ENCODE measurements around the gene ADGRA1. TPM values are rescaled to one million over a fixed set of nuclear protein-coding genes. Genes with fewer than 3 reads are reported as not detected.
A peak's percentile ranks its signal among the peaks of the same experiment; 100 is the strongest.

ADGRA1 gene
- total and polyA plus RNA-seq, 4 donors = 3.4 to 31.1 (median 16.1) TPM

- Histone ChIP-seq H3K36me3 (ENCODE audit: control insufficient read depth, insufficient read depth, low read length) (peaks cover 55% of the 10 kb centered on the region), H3K4me3 (ENCODE audit: low read depth, low read length) (no peak overlapping the region), H3K27ac (ENCODE audit: low read depth, low read length) (no peak overlapping the region), H3K27me3 (ENCODE audit: control insufficient read depth, insufficient read depth, low read length) (no peaks in the 10 kb centered on the region), H3K4me1 (ENCODE audit: control insufficient read depth, insufficient read depth, low read length) (peaks cover 8% of the 10 kb centered on the region), H3K9me3 (ENCODE audit: control insufficient read depth, insufficient read depth, low read length) (no peaks in the 10 kb centered on the region)
- DNase-seq (ENCODE audit: low read depth in 4 of 6, low spot score in 6 of 6) = no peak
- WGBS (ENCODE audit: insufficient coverage) = 96% methylated on average over 26 of the region's 29 CpGs
Measured at GRCh38 chr10:133178357-133179127, 90.8 kb downstream of the ADGRA1 start.

DNA sequence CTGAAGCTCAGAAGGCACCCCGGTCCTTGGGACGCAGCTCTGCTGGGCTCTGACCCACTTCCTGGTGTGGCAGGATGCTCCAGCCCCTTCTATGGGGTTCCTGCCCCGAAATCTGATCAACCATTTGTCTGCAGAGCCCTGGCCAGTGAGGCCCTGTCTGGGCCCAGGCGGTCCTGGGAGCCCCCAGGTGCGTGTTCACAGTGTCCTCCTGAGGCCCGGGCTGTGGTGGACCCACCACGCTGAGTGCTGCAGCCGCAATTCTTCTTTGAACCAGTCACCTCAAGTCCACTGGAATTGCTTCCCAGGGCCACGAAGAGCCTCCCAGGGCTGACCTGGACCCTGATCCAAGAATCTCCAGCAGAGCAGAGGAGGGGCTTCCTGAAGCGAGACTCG, 91.4 kb downstream of the ADGRA1 start:
- peaks cover 8% of the 10 kb centered on the region for H3K4me1 ChIP-seq (ENCODE audit: control insufficient read depth, insufficient read depth, low read length)
- no peak overlapping the region for H3K27ac ChIP-seq (ENCODE audit: low read depth, low read length)
- no peak for DNase-seq (ENCODE audit: low read depth in 4 of 6, low spot score in 6 of 6)
- H3K9me3 ChIP-seq (ENCODE audit: control insufficient read depth, insufficient read depth, low read length) = no peaks in the 10 kb centered on the region
- WGBS (ENCODE audit: insufficient coverage) = 85% methylated on average over 11 of the region's 11 CpGs
- peaks cover 55% of the 10 kb centered on the region for H3K36me3 ChIP-seq (ENCODE audit: control insufficient read depth, insufficient read depth, low read length)
- no peak overlapping the region for H3K4me3 ChIP-seq (ENCODE audit: low read depth, low read length)
- no peaks in the 10 kb centered on the region for H3K27me3 ChIP-seq (ENCODE audit: control insufficient read depth, insufficient read depth, low read length)

DNA sequence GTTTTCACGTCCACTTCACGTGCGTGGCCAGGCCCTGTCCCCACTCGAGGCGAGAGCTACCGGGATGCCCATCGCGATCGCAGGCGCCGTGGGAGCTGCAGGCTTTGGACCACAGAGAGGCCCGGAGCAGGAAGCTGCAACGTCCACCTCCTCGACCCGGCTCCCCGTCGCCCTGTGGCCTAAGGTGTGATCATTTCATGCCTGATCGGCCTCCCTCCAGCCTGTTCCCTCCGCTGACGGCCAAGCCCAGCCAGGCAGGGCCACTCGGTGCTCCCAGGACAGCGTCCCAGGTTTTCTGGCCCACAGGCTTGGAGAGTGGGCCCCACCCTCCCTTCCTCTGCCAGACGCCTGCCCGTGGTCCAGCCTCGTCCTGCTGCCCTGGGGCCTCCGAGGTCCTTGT, 91.9 kb downstream of the ADGRA1 start:
- H3K4me3 ChIP-seq (ENCODE audit: low read depth, low read length) = no peak overlapping the region
- H3K27me3 ChIP-seq (ENCODE audit: control insufficient read depth, insufficient read depth, low read length) = no peaks in the 10 kb centered on the region
- H3K9me3 ChIP-seq (ENCODE audit: control insufficient read depth, insufficient read depth, low read length) = no peaks in the 10 kb centered on the region
- 81% methylated on average over 26 of the region's 26 CpGs for WGBS (ENCODE audit: insufficient coverage)
- H3K4me1 ChIP-seq (ENCODE audit: control insufficient read depth, insufficient read depth, low read length) = peaks cover 8% of the 10 kb centered on the region
- no peak overlapping the region for H3K27ac ChIP-seq (ENCODE audit: low read depth, low read length)
- peaks cover 58% of the 10 kb centered on the region for H3K36me3 ChIP-seq (ENCODE audit: control insufficient read depth, insufficient read depth, low read length)
- no peak for DNase-seq (ENCODE audit: low read depth in 4 of 6, low spot score in 6 of 6)

DNA sequence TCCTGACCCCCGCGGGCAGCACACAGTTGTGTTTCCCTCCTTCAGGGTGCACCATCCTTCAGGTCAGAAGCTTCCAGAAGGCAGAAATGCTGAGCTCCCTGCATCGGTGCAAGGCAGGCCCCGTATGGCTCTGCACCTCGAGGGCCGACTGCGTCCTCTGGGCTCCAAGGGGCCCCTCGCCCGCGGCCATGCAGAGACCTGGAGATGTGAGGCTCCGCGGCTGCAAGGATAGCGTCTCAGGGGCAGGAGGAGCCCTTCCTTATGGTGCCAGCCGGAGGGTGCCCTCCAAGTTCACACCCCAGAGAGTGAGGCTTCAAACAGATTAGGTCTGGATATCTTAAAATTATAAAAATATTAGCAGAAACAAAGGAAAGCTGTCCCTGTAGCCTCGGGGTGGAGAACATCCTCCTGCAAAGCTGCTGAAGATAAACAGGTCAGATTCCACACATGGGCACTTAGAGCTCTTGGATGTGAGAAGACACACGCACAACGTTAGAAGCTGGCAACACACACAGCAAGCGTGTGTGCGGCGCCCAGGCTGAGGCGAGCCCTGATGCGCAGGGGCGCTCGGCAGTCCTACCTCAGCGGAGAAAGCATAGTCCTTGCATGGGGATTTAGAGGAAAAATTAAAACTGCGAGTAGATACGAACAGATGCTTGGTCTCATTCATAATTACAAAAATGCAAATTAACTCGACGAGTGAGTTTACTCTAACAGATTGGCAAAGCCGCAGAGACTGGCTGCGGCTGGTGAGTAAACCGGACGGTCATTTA, 92.7 kb downstream of the ADGRA1 start:
- Histone ChIP-seq H3K36me3 (ENCODE audit: control insufficient read depth, insufficient read depth, low read length) (peaks cover 60% of the 10 kb centered on the region), H3K4me3 (ENCODE audit: low read depth, low read length) (no peak overlapping the region), H3K27me3 (ENCODE audit: control insufficient read depth, insufficient read depth, low read length) (no peaks in the 10 kb centered on the region), H3K9me3 (ENCODE audit: control insufficient read depth, insufficient read depth, low read length) (no peaks in the 10 kb centered on the region), H3K27ac (ENCODE audit: low read depth, low read length) (no peak overlapping the region), H3K4me1 (ENCODE audit: control insufficient read depth, insufficient read depth, low read length) (peaks cover 8% of the 10 kb centered on the region)
- WGBS (ENCODE audit: insufficient coverage) = 85% methylated on average over 27 of the region's 33 CpGs
- DNase-seq (ENCODE audit: low read depth in 4 of 6, low spot score in 6 of 6) = peak in 2 of 6 donors; percentile 64 to 71

DNA sequence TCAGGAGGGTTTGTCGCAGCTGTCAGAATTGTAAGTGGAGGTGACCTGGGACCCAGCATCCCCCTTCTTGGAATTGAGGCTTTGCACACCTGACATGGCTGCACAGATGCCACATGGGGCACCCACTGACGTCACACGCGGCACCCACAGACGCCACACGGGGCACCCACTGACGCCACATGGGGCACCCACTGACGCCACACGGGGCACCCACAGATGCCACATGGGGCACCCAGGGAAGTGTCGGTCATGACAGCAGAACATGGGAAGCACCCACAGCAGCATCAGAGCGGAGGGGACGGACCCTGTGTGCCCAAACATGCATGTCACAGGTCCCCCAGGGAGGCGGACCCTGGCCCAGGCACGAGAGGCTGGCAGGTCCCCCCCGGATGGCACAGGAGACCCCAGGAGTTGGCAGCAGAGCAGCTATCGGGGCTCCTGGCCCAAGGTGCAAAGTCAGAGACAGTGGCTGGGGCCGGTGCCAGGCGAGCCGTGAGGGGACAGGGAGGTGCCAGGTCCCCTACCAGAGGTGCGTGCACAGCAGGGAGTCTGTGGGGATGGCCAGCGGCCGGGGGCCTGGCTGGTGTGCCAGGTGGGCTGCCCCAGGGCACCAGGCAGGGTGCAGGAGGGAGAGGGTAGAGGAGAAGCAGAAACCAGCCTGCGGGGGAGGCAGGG, 93.4 kb downstream of the ADGRA1 start:
- H3K4me3 ChIP-seq (ENCODE audit: low read depth, low read length) = no peak overlapping the region
- no peaks in the 10 kb centered on the region for H3K27me3 ChIP-seq (ENCODE audit: control insufficient read depth, insufficient read depth, low read length)
- WGBS (ENCODE audit: insufficient coverage) = 90% methylated on average over 23 of the region's 23 CpGs

More for the DNA sequence above, 93.4 kb downstream of the ADGRA1 start:
- H3K27ac ChIP-seq (ENCODE audit: low read depth, low read length) = no peak overlapping the region
- peaks cover 66% of the 10 kb centered on the region for H3K36me3 ChIP-seq (ENCODE audit: control insufficient read depth, insufficient read depth, low read length)
- no peaks in the 10 kb centered on the region for H3K9me3 ChIP-seq (ENCODE audit: control insufficient read depth, insufficient read depth, low read length)
- DNase-seq (ENCODE audit: low read depth in 4 of 6, low spot score in 6 of 6) = no peak
- peaks cover 8% of the 10 kb centered on the region for H3K4me1 ChIP-seq (ENCODE audit: control insufficient read depth, insufficient read depth, low read length)

Other genes starting within 250 kb of the ADGRA1 start
- 10 to 100 TPM in 1 of 2 donors, 1 to 10 TPM in 1; 5.3 to 14.3 TPM for gene CFAP46, start 145.4 kb upstream of the ADGRA1 start, total RNA-seq
- gene CFAP46, start 145.4 kb upstream of the ADGRA1 start, polyA plus RNA-seq (ENCODE audit: insufficient read length in 2 of 2) = 10 to 100 TPM; 12.2 to 14.2 TPM
- gene KNDC1, start 72.3 kb downstream of the ADGRA1 start, total RNA-seq = 10 to 100 TPM in 1 of 2 donors, 1 to 10 TPM in 1; 8.3 to 14.3 TPM
- gene KNDC1, start 72.3 kb downstream of the ADGRA1 start, polyA plus RNA-seq (ENCODE audit: insufficient read length in 2 of 2) = 10 to 100 TPM; 32.8 to 35.8 TPM
- not detected for gene UTF1, start 142.3 kb downstream of the ADGRA1 start, total RNA-seq
- gene UTF1, start 142.3 kb downstream of the ADGRA1 start, polyA plus RNA-seq (ENCODE audit: insufficient read length in 2 of 2) = not detected
- gene VENTX, start 149.9 kb downstream of the ADGRA1 start, total RNA-seq = under 1 TPM in 1 of 2 donors, not detected in 1; 0.06 TPM
- under 1 TPM; 0.14 to 0.24 TPM for gene VENTX, start 149.9 kb downstream of the ADGRA1 start, polyA plus RNA-seq (ENCODE audit: insufficient read length in 2 of 2)
- gene ADAM8, start 188.9 kb downstream of the ADGRA1 start, total RNA-seq = 1 to 10 TPM; 1.7 to 3.9 TPM
- 1 to 10 TPM; 3.1 to 4.9 TPM for gene ADAM8, start 188.9 kb downstream of the ADGRA1 start, polyA plus RNA-seq (ENCODE audit: insufficient read length in 2 of 2)
- 10 to 100 TPM; 35.0 to 45.9 TPM for gene TUBGCP2, start 220.9 kb downstream of the ADGRA1 start, total RNA-seq
- 10 to 100 TPM; 70.4 to 81.4 TPM for gene TUBGCP2, start 220.9 kb downstream of the ADGRA1 start, polyA plus RNA-seq (ENCODE audit: insufficient read length in 2 of 2)
- 10 to 100 TPM in 1 of 2 donors, 1 to 10 TPM in 1; 9.4 to 21.5 TPM for gene ZNF511, start 221.0 kb downstream of the ADGRA1 start, total RNA-seq
- 10 to 100 TPM; 22.6 to 25.8 TPM for gene ZNF511, start 221.0 kb downstream of the ADGRA1 start, polyA plus RNA-seq (ENCODE audit: insufficient read length in 2 of 2)
- gene CALY, start 249.0 kb downstream of the ADGRA1 start, total RNA-seq = 10 to 100 TPM; 15.9 to 24.9 TPM
- 100 to 1,000 TPM; 230 to 251 TPM for gene CALY, start 249.0 kb downstream of the ADGRA1 start, polyA plus RNA-seq (ENCODE audit: insufficient read length in 2 of 2)

Measured in spinal cord (tissue), 10 donors.